ENCODE results near the gene TMEM235.
A peak's percentile ranks its signal among the peaks of the same experiment; 100 is the strongest.

TMEM235 gene

GRCh38 chr17:78289004-78289403, 57.6 kb downstream of the TMEM235 start:
- no peak for TF ChIP-seq CTCF (conservative IDR thresholded peaks at IDR 0.05; ENCODE audit: low read length)
- no peak overlapping the region for H3K4me3 ChIP-seq (ENCODE audit: low read length)
- DNase-seq (ENCODE audit: low read depth) = no peak

GRCh38 chr17:78289802-78290363, 58.5 kb downstream of the TMEM235 start:
- peak; percentile 93 for DNase-seq (ENCODE audit: low read depth)

More at GRCh38 chr17:78289802-78290363, 58.5 kb downstream of the TMEM235 start:
- no peak overlapping the region for H3K4me3 ChIP-seq (ENCODE audit: low read length)
- peak; percentile 91 for TF ChIP-seq CTCF (conservative IDR thresholded peaks at IDR 0.05; ENCODE audit: low read length)
